ENCODE results near the gene TTC7B.

Gene TTC7B

DNA sequence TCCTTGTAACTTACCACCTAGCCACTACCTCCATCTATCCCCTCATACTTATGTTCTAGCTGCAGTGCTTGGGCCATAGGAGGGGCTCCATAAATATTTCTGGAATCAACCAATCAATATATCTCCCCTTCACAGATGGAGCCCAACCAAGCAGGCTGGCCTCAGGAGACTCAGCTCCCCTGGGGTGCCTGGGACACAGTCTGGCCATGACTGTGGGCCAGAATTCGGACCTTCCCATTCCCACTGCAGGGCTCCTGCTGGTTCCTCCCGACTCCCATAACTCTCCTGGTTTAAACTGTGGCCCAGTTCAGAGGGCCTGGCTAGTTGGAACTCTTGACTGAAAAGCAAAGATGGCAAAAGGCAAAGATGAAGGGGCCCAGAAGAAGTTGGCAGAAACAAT is 13.0 kb downstream of the TTC7B start:
- Histone ChIP-seq H3F3A (ENCODE audit: insufficient read depth) (no peaks in the 10 kb centered on the region), H3K4me2 (ENCODE audit: low read depth, low read length, poor library complexity, severe bottlenecking) (no peak overlapping the region), H3K4me3 (ENCODE audit: insufficient read depth, low read length, poor library complexity, severe bottlenecking) (no peak overlapping the region), H3K9me3 (ENCODE audit: insufficient read depth, low read length) (no peaks in the 10 kb centered on the region), H3K27me3 (ENCODE audit: low read length) (no peaks in the 10 kb centered on the region), H3K9me2 (replicated peaks; ENCODE audit: insufficient read depth, low read length) (no peaks in the 10 kb centered on the region), H2AFZ (ENCODE audit: low read depth, low read length, severe bottlenecking) (no peak overlapping the region), H3K27ac (ENCODE audit: low read depth, low read length) (no peak overlapping the region), H3K79me2 (ENCODE audit: insufficient read depth, low read length) (no peaks in the 10 kb centered on the region), H4K20me1 (ENCODE audit: low read depth, low read length) (no peaks in the 10 kb centered on the region), H3K36me3 (ENCODE audit: low read length) (no peaks in the 10 kb centered on the region), H3K9ac (ENCODE audit: low read length) (no peak overlapping the region)
- TF ChIP-seq EZH2phosphoT487 (conservative IDR thresholded peaks at IDR 0.05; ENCODE audit: low read length) = no peak
- TF ChIP-seq, protein P1, sequence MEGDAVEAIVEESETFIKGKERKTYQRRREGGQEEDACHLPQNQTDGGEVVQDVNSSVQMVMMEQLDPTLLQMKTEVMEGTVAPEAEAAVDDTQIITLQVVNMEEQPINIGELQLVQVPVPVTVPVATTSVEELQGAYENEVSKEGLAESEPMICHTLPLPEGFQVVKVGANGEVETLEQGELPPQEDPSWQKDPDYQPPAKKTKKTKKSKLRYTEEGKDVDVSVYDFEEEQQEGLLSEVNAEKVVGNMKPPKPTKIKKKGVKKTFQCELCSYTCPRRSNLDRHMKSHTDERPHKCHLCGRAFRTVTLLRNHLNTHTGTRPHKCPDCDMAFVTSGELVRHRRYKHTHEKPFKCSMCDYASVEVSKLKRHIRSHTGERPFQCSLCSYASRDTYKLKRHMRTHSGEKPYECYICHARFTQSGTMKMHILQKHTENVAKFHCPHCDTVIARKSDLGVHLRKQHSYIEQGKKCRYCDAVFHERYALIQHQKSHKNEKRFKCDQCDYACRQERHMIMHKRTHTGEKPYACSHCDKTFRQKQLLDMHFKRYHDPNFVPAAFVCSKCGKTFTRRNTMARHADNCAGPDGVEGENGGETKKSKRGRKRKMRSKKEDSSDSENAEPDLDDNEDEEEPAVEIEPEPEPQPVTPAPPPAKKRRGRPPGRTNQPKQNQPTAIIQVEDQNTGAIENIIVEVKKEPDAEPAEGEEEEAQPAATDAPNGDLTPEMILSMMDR (IDR thresholded peaks at IDR 0.05; ENCODE audit: insufficient read depth, low read length, poor library complexity, severe bottlenecking) = no peak

DNA sequence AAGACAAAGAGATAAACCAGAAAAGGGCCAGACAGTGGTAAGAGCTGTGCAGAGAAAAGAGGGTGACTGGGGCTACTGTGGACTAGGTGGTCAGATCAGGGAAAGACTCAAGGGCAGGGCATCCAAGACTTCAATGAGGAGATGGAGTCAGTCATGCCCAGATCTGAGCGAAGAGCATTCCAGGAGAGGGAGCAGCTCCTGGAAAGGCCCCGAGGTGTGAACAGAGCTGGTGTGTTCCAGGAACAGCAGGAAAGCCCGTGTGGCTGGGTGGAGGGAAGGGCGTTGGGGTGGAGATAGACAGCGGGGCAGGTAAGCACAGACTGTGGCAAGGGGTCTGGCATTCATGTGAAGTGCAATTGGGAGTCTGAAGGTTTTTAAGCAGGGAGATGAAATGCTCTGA is 16.8 kb downstream of the TTC7B start:
- Histone ChIP-seq H3K27me3 (ENCODE audit: low read length) (no peaks in the 10 kb centered on the region), H3K79me2 (ENCODE audit: insufficient read depth, low read length) (no peaks in the 10 kb centered on the region), H4K20me1 (ENCODE audit: low read depth, low read length) (no peaks in the 10 kb centered on the region), H3K4me2 (ENCODE audit: low read depth, low read length, poor library complexity, severe bottlenecking) (no peak overlapping the region), H3K27ac (ENCODE audit: low read depth, low read length) (no peak overlapping the region), H3K9me2 (replicated peaks; ENCODE audit: insufficient read depth, low read length) (no peaks in the 10 kb centered on the region), H3K4me3 (ENCODE audit: insufficient read depth, low read length, poor library complexity, severe bottlenecking) (no peak overlapping the region), H2AFZ (ENCODE audit: low read depth, low read length, severe bottlenecking) (no peak overlapping the region), H3K36me3 (ENCODE audit: low read length) (no peaks in the 10 kb centered on the region), H3F3A (ENCODE audit: insufficient read depth) (no peaks in the 10 kb centered on the region), H3K9me3 (ENCODE audit: insufficient read depth, low read length) (no peaks in the 10 kb centered on the region), H3K9ac (ENCODE audit: low read length) (no peak overlapping the region)
- TF ChIP-seq, protein P1 (IDR thresholded peaks at IDR 0.05; ENCODE audit: insufficient read depth, low read length, poor library complexity, severe bottlenecking) = no peak
- TF ChIP-seq EZH2phosphoT487 (conservative IDR thresholded peaks at IDR 0.05; ENCODE audit: low read length) = no peak

DNA sequence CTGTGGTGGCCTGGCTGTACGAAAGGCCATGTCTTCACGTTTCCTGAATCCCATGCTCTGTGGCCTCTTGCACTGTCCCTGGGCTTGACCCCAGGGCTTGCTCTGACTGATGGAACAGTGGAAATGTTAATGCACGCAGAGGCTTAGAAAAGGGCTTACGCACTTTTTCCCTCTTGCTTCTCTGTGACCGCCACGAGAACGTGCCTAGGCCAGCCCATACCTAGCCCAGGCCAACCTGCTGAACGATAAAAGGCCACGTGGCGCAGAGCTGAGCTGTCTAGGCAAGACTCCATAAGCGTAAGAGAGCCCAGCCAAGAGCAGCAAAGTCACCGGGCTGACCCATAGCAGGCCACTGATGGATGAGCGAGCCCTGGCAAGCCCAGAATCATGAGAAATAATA is 18.3 kb downstream of the TTC7B start:
- Histone ChIP-seq H2AFZ (ENCODE audit: low read depth, low read length, severe bottlenecking) (no peak overlapping the region), H3K4me2 (ENCODE audit: low read depth, low read length, poor library complexity, severe bottlenecking) (no peak overlapping the region), H3K9me2 (replicated peaks; ENCODE audit: insufficient read depth, low read length) (no peaks in the 10 kb centered on the region), H3K36me3 (ENCODE audit: low read length) (no peaks in the 10 kb centered on the region), H3K9ac (ENCODE audit: low read length) (no peak overlapping the region), H3K9me3 (ENCODE audit: insufficient read depth, low read length) (no peaks in the 10 kb centered on the region), H3K79me2 (ENCODE audit: insufficient read depth, low read length) (no peaks in the 10 kb centered on the region), H3F3A (ENCODE audit: insufficient read depth) (no peaks in the 10 kb centered on the region), H3K4me3 (ENCODE audit: insufficient read depth, low read length, poor library complexity, severe bottlenecking) (no peak overlapping the region), H3K27ac (ENCODE audit: low read depth, low read length) (no peak overlapping the region), H4K20me1 (ENCODE audit: low read depth, low read length) (no peaks in the 10 kb centered on the region), H3K27me3 (ENCODE audit: low read length) (no peaks in the 10 kb centered on the region)
- TF ChIP-seq, protein P1 (IDR thresholded peaks at IDR 0.05; ENCODE audit: insufficient read depth, low read length, poor library complexity, severe bottlenecking) = no peak
- no peak for TF ChIP-seq EZH2phosphoT487 (conservative IDR thresholded peaks at IDR 0.05; ENCODE audit: low read length)

All from SU-DHL-6 (cell line).